Colonic mucosa (tissue), 4 donors: Measurements from ENCODE around the gene PIGS. TPM values are rescaled to one million over a fixed set of nuclear protein-coding genes. Genes with fewer than 3 reads are reported as not detected.

Experiments used
- DNase-seq: peaks from one replicate; pipeline ENCODE4 v3.0.0-alpha.2; 2020
- H3K27ac ChIP-seq: fragments of 200-600 bp; one replicate; pipeline ENCODE4 v1.8.0; 2021
- H3K27me3 ChIP-seq: fragments of 200-600 bp; one replicate; pipeline ENCODE4 v1.8.0; 2021
- H3K36me3 ChIP-seq: fragments of 200-600 bp; one replicate; pipeline ENCODE4 v1.8.0; 2021
- H3K4me1 ChIP-seq: fragments of 200-600 bp; one replicate; pipeline ENCODE4 v1.8.0; 2021; ENCODE audit warnings: mild to moderate bottlenecking
- H3K4me3 ChIP-seq: fragments of 200-600 bp; one replicate; pipeline ENCODE4 v1.8.0; 2021
- H3K9ac ChIP-seq, 2 donors: one replicate each; pipeline ENCODE4 v1.7.0; 2013; ENCODE audit warnings: control low read depth in 2 of 2, low read depth in 2 of 2, low read length in 2 of 2
- H3K9me3 ChIP-seq: fragments of 200-600 bp; one replicate; pipeline ENCODE4 v1.8.0; 2021
- intact Hi-C: fragments of 100-400 bp; cut with DNase I; formaldehyde crosslinking; loops from one replicate; pipeline ENCODE4 v1.14.1; 2022
- total RNA-seq, 2 donors: library from RNA; stranded (reverse); fragmentation: NEBNext Ultra II Directional in 1 of 2; extraction: Animal tissue kit (Norgen Biotek cat#: 25700) in 1 of 2; gene quantifications; one replicate each; pipeline ENCODE4 v1.2.1, GENCODE V29; 2021
- TF ChIP-seq, protein P1 (sequence below): fragments of 200-600 bp; IDR thresholded peaks from one replicate; pipeline ENCODE4 v1.8.0; 2022; ENCODE audit warnings: antibody characterized with exemption, mild to moderate bottlenecking
- donor health status: healthy.
- donor health status: DM: no; HTN: no; CAD: no.
- donor health status: DM: no; HTN: no; CAD: no.

PIGS gene
- total RNA-seq, 2 donors from 2014 or later = 71.9 to 82.7 TPM

DNA sequence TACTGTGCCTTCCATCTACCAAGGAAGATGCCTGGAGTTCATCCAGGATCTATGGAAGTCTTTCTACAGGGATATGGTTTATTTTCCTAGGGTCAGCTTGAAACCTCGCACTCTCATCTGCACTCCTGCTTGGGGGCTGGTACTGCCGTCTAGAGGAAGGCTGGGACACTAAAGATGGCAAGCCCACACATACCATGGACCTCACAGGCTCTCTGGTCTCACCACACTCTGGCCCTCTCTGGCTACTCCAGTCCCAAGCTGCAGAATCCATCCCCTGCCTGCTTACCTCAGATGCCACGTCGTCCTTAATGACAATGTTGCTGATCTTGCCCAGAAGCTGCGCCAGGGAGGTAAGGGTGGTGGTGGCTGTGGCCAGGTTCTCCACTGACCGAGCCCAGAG lies 16.8 kb downstream of the PIGS start:
- DNase-seq = no peak
- intact Hi-C loops = no loop called here
- H3K9me3 ChIP-seq = no peaks in the 10 kb centered on the region

DNA sequence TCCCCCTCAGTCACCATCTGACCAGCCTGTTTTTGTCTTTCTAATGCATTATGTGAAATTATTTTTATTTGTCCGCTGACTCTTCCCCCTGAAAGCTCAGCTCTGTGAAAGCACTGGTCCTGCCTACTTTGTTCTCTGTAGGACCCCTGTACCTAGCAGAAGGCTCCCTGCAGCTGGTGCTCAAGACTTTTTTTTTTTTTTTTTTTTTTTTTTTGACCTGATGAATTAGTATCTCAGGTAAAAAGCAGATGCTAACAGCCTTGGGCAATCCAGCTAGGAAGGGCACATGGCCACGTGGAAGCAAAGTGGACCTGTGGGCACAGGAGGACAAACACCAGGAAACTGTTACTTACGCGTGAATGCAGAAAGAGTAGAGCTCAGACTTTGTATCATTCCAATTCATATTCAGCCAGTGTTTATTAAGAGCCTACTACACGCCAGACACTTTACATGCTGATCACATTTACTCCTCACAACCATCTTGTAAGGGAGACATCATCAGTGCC lies 18.3 kb downstream of the PIGS start:
- H3K4me3 ChIP-seq = no peak overlapping the region
- H3K27ac ChIP-seq = no peak overlapping the region

More for the DNA sequence above, 16.8 kb downstream of the PIGS start:
- no peaks in the 10 kb centered on the region for H3K27me3 ChIP-seq
- H3K27ac ChIP-seq = no peak overlapping the region
- no peak overlapping the region for H3K4me3 ChIP-seq
- H3K9ac ChIP-seq = no peak overlapping the region
- H3K4me1 ChIP-seq = no peaks in the 10 kb centered on the region
- peaks cover 2% of the 10 kb centered on the region for H3K36me3 ChIP-seq
- TF ChIP-seq, protein P1, sequence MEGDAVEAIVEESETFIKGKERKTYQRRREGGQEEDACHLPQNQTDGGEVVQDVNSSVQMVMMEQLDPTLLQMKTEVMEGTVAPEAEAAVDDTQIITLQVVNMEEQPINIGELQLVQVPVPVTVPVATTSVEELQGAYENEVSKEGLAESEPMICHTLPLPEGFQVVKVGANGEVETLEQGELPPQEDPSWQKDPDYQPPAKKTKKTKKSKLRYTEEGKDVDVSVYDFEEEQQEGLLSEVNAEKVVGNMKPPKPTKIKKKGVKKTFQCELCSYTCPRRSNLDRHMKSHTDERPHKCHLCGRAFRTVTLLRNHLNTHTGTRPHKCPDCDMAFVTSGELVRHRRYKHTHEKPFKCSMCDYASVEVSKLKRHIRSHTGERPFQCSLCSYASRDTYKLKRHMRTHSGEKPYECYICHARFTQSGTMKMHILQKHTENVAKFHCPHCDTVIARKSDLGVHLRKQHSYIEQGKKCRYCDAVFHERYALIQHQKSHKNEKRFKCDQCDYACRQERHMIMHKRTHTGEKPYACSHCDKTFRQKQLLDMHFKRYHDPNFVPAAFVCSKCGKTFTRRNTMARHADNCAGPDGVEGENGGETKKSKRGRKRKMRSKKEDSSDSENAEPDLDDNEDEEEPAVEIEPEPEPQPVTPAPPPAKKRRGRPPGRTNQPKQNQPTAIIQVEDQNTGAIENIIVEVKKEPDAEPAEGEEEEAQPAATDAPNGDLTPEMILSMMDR = no peak

DNA sequence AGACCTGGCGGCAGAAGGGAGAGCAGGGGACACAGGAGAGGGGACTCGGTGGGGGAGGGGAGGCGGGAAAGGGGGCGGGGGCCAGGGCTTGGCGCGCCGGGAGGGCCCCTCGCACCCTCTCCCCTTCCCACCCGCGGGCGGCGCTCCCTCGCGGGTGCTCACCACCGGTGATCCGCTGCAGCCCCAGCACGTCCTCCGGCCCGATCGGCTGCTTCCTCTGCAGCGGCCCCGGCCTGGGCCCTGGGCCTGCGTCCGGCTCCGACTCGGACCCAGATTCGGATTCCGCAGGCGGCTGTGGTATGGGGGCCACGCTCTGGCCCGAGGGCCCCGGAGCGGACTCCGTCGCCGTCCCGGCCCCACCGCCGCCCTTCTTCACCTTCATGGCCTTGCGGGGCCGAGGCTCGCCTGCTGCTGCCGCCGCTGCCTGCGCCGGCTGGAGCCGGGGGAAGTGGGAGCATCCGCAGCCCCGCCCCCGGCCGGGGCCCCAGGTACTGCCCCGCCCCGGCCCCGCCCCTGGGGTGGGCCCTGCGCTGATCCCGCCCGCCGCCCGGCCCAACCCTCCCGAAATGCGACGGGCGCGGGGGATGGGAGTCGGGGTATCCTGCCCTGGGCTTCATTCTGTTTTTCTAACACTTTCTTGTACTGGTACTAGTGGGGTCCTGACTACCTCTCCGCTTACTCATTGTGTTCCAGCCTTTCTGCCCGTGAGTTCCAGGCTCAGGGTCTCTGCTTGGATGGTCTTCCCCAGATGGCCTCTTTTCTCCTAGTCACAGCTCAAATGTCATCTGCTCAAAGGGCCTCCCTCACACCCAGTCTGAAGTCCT lies 18.9 kb downstream of the PIGS start, which contains the start of gene UNC119:
UNC119 (minus strand) TSS at position 449 of the 824 bp plus-strand sequence; CDS start at position 382, 67 bp downstream.
- Histone ChIP-seq H3K4me3 (peak within 1 kb of the TSS; percentile 96), H3K9ac (peak within 1 kb of the TSS; percentile 46 to 62), H3K27me3 (no peaks in the 10 kb centered on the region), H3K9me3 (no peaks in the 10 kb centered on the region), H3K4me1 (no peaks in the 10 kb centered on the region), H3K36me3 (no peaks in the 10 kb centered on the region), H3K27ac (peak within 1 kb of the TSS; percentile 67)
- intact Hi-C loops = no loop called here
- DNase-seq = peak; percentile 84
- TF ChIP-seq, protein P1 = no peak

More for the DNA sequence above, 18.3 kb downstream of the PIGS start:
- Histone ChIP-seq H3K9me3 (no peaks in the 10 kb centered on the region), H3K4me1 (no peaks in the 10 kb centered on the region), H3K27me3 (no peaks in the 10 kb centered on the region), H3K36me3 (no peaks in the 10 kb centered on the region), H3K9ac (no peak overlapping the region)
- TF ChIP-seq, protein P1 = no peak
- intact Hi-C loops = no loop called here
- no peak for DNase-seq

DNA sequence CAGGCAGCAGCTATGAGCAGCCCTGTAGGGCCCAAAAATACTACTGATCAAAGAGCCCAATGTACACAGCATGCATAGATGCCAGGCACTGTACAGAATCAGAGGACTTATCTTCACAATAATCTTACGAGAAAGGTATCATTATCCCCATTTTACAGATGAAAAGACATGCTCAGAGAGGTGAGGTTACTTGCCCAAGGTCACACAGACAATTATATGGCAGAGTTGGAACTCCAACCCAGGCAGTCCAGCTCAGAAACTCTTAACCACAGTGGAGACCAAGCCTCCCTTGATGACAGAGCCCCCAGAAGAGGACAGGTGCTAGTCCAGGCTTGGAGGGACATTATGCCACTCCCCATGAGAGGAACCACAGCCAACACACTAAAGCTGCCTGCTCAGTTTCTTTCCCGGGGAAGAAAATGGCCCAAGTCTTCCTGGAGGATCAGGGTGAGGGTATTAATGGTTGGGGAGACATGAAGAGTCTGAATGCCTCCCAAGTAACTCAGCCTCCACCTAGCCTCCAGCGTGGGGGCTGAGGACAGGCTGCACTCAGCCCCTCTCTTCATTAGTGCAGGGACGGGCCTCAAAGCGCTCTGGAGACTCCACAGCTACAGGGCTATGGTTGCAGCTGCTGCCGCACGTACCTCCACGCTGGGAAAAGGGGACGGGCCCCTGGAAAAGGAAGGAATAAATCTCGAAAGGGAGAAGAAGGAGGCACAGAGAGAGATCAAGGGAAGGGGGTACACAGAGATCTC lies 19.7 kb downstream of the PIGS start:
- H3K27me3 ChIP-seq = no peaks in the 10 kb centered on the region
- H3K27ac ChIP-seq = peak overlapping the region; percentile 67
- no peak for DNase-seq
- intact Hi-C loops = no loop called here
- TF ChIP-seq, protein P1 = no peak
- H3K4me1 ChIP-seq = no peaks in the 10 kb centered on the region
- H3K36me3 ChIP-seq = no peaks in the 10 kb centered on the region
- H3K9ac ChIP-seq = peak overlapping the region; percentile 46 to 62
- H3K4me3 ChIP-seq = peak overlapping the region; percentile 96
- no peaks in the 10 kb centered on the region for H3K9me3 ChIP-seq

DNA sequence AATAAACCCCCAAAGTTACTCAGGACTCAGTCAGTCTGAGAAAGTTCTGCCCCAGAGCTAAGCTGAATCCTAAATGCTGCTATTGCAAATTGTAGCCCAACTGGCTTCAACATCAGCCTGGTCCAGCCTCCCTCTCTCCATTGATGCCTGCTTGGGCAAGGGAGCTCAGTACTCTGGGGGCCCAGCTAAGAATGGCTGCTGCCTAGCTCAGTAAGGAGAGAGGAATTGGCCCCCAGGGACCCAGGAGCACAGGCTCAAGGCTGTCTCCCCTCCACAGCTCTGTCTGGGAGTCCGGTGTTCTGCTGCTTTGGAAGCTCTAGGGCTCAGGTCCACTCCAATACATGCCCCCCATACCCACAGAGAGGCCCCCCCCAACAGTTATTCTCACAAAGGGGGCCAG lies 20.5 kb downstream of the PIGS start:
- no peak for DNase-seq
- H3K4me3 ChIP-seq = no peak overlapping the region
- H3K36me3 ChIP-seq = no peaks in the 10 kb centered on the region
- intact Hi-C loops = no loop called here
- H3K27me3 ChIP-seq = no peaks in the 10 kb centered on the region
- no peak overlapping the region for H3K27ac ChIP-seq
- no peaks in the 10 kb centered on the region for H3K9me3 ChIP-seq
- TF ChIP-seq, protein P1 = no peak
- no peak overlapping the region for H3K9ac ChIP-seq
- no peaks in the 10 kb centered on the region for H3K4me1 ChIP-seq
